ENCODE results near the gene PRICKLE2.
A peak's percentile ranks its signal among the peaks of the same experiment; 100 is the strongest.

Gene PRICKLE2

GRCh38 chr3:64188810-64189560 lies 36.3 kb downstream of the PRICKLE2 start:
- Histone ChIP-seq H3K4me1 (ENCODE audit: insufficient read depth, poor library complexity, severe bottlenecking) (peaks cover 75% of the 10 kb centered on the region), H3K36me3 (ENCODE audit: low read depth) (no peaks in the 10 kb centered on the region), H3K27me3 (ENCODE audit: insufficient read depth, poor library complexity, severe bottlenecking) (no peaks in the 10 kb centered on the region), H3K27ac (ENCODE audit: poor library complexity, severe bottlenecking) (peak overlapping the region; percentile 77), H3K4me3 (ENCODE audit: severe bottlenecking) (no peak overlapping the region), H3K9me3 (ENCODE audit: severe bottlenecking) (peaks cover 4% of the 10 kb centered on the region)
- peak; percentile 53 for ATAC-seq (ENCODE audit: low read depth)
- DNase-seq (ENCODE audit: low spot score), result peak; percentile 54
- no peak for TF ChIP-seq CTCF (IDR thresholded peaks at IDR 0.05; ENCODE audit: poor library complexity, severe bottlenecking)

DNA sequence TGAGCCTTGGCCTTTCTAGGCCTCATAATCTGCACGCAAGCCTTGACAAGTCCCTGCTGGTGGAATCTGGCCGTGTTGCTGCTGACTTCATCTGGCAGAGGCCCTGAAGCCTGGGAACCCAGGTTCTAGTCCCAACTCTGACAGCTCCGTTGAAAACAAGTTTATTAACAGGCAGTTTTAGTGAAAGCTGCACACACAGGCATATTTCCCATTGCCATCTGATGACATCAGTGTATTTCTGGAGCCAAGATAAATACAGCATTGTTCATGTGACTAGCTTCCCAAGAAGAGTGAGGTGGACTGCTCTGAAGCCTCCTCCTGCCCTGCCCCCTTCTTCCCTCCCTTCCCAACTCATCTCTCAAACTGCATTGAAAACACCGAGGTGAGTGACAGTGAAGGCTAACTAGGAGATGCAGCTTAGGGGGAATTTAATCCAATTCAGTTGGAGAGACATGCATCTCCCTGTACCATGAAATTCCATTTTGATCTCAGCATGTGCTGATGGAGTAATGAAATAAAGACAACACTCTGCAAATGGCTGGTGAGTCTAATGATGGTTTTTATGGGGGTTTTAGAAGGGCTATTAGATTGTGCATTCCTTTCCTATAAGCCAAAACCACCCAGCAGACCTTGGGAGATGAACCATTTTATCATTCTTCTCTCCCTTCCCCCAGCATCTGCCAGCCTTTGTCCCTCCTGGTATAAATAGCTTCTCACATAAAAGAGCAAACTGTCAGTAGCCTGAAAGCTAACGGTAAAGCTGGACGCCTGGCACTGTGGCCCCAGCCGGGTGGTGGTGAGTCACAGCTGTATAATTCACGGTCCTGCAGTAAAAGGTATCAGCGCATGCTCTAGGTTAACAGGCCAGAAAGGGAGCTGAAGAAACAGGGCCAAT lies 38.0 kb downstream of the PRICKLE2 start:
- Histone ChIP-seq H3K36me3 (ENCODE audit: low read depth) (no peaks in the 10 kb centered on the region), H3K4me1 (ENCODE audit: insufficient read depth, poor library complexity, severe bottlenecking) (peaks cover 78% of the 10 kb centered on the region), H3K4me3 (ENCODE audit: severe bottlenecking) (no peak overlapping the region), H3K27me3 (ENCODE audit: insufficient read depth, poor library complexity, severe bottlenecking) (no peaks in the 10 kb centered on the region), H3K9me3 (ENCODE audit: severe bottlenecking) (no peaks in the 10 kb centered on the region), H3K27ac (ENCODE audit: poor library complexity, severe bottlenecking) (peak overlapping the region; percentile 77)
- DNase-seq (ENCODE audit: low spot score) (peak; percentile 83), ATAC-seq (ENCODE audit: low read depth) (peak; percentile 67)
- TF ChIP-seq CTCF (IDR thresholded peaks at IDR 0.05; ENCODE audit: poor library complexity, severe bottlenecking), result no peak

DNA sequence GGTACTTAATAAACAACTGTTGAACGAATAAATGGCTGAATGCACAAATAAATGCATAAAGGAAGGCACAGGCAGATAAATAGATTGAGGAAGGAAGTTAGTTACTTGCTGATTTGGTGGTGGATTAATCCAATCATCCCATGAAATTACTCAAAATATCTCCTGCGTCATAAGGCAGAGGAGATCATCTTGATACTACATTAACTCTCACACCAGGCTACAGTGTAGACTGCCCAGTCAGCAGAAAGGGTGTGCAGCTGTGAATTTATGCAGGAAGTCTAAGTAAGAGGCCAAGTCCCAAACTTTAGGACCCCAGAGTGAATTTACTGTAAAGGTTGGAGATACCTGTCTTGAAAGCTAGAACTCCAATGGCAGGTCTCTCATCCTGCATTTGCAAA lies 38.6 kb downstream of the PRICKLE2 start:
- no peak for ATAC-seq (ENCODE audit: low read depth)

GRCh38 chr3:64185436-64185835 lies 39.8 kb downstream of the PRICKLE2 start:
- no peak for TF ChIP-seq CTCF (IDR thresholded peaks at IDR 0.05; ENCODE audit: poor library complexity, severe bottlenecking)
- Histone ChIP-seq H3K4me1 (ENCODE audit: insufficient read depth, poor library complexity, severe bottlenecking) (peaks cover 67% of the 10 kb centered on the region), H3K9me3 (ENCODE audit: severe bottlenecking) (no peaks in the 10 kb centered on the region), H3K27ac (ENCODE audit: poor library complexity, severe bottlenecking) (peak overlapping the region; percentile 77), H3K4me3 (ENCODE audit: severe bottlenecking) (no peak overlapping the region), H3K27me3 (ENCODE audit: insufficient read depth, poor library complexity, severe bottlenecking) (no peaks in the 10 kb centered on the region), H3K36me3 (ENCODE audit: low read depth) (no peaks in the 10 kb centered on the region)
- ATAC-seq (ENCODE audit: low read depth) (0 out of 3 replicates have a peak, but pooled peaks have one; percentile 6), DNase-seq (ENCODE audit: low spot score) (no peak)

More for the DNA sequence above, 38.6 kb downstream of the PRICKLE2 start:
- Histone ChIP-seq H3K4me3 (ENCODE audit: severe bottlenecking) (no peak overlapping the region), H3K27me3 (ENCODE audit: insufficient read depth, poor library complexity, severe bottlenecking) (no peaks in the 10 kb centered on the region), H3K27ac (ENCODE audit: poor library complexity, severe bottlenecking) (peak overlapping the region; percentile 77), H3K9me3 (ENCODE audit: severe bottlenecking) (no peaks in the 10 kb centered on the region), H3K36me3 (ENCODE audit: low read depth) (no peaks in the 10 kb centered on the region), H3K4me1 (ENCODE audit: insufficient read depth, poor library complexity, severe bottlenecking) (peaks cover 78% of the 10 kb centered on the region)
- no peak for TF ChIP-seq CTCF (IDR thresholded peaks at IDR 0.05; ENCODE audit: poor library complexity, severe bottlenecking)
- DNase-seq (ENCODE audit: low spot score), result no peak
